Measurements from ENCODE around the gene ARRB1. TPM values are rescaled to one million over a fixed set of nuclear protein-coding genes. Genes with fewer than 3 reads are reported as not detected.

Gene ARRB1
- 100 to 1,000 TPM in 1 of 4 donors, 10 to 100 TPM in 3; 26.3 to 104 (median 29.3) TPM for total RNA-seq

- intact Hi-C loops (cut with DNase I; ENCODE audit: low total_unique reads), result no loop called here
- H3K4me3 ChIP-seq (ENCODE audit: low read depth, poor library complexity, severe bottlenecking), result peak within 1 kb of the TSS; percentile 62
- TF ChIP-seq CTCF (IDR thresholded peaks at IDR 0.05) (no peak), POLR2A (IDR thresholded peaks at IDR 0.05) (no peak)
- WGBS, 2 donors, result 0% methylated on average over 6 of the region's 38 CpGs; no CpG with 5 or more reads in 1 of the 2 donors
- peak in 1 of 2 donors; percentile 92 for DNase-seq (ENCODE audit: low spot score in 2 of 2)
Observed at GRCh38 chr11:75351541-75351790, at the start of gene ARRB1. Gene ARRB1, minus strand, starts transcription at chr11:75351661. Its CDS starts 54 bp downstream, at chr11:75351607.

- intact Hi-C loops (cut with DNase I; ENCODE audit: low total_unique reads), result no loop called here
- H3K4me3 ChIP-seq (ENCODE audit: low read depth, poor library complexity, severe bottlenecking), result peak overlapping the region; percentile 94
- WGBS, 2 donors, result 7 to 11% methylated on average over 11 of the region's 11 CpGs
- TF ChIP-seq CTCF (IDR thresholded peaks at IDR 0.05), result no peak
- no peak for TF ChIP-seq POLR2A (IDR thresholded peaks at IDR 0.05)
- no peak for DNase-seq (ENCODE audit: low spot score in 2 of 2)
Observed at GRCh38 chr11:75400146-75400865, 48.8 kb upstream of the ARRB1 start.

GRCh38 chr11:75399344-75400145 lies 48.1 kb upstream of the ARRB1 start, which contains the start of gene RPS3:
Gene RPS3, plus strand, starts transcription at chr11:75399518. Its CDS starts 30 bp downstream, at chr11:75399548.
- DNase-seq (ENCODE audit: low spot score in 2 of 2), result peak; percentile 92 to 99
- H3K4me3 ChIP-seq (ENCODE audit: low read depth, poor library complexity, severe bottlenecking), result peak within 1 kb of the TSS; percentile 94
- intact Hi-C loops (cut with DNase I; ENCODE audit: low total_unique reads), result no loop called here
- WGBS, 2 donors, result 0% methylated on average over 44 to 55 of the region's 55 CpGs
- TF ChIP-seq CTCF (IDR thresholded peaks at IDR 0.05) (no peak), POLR2A (IDR thresholded peaks at IDR 0.05) (peak in 1 of 2 donors; percentile 41)

- H3K4me3 ChIP-seq (ENCODE audit: low read depth, poor library complexity, severe bottlenecking), result no peak overlapping the region
- intact Hi-C loops (cut with DNase I; ENCODE audit: low total_unique reads), result no loop called here
- no peak for DNase-seq (ENCODE audit: low spot score in 2 of 2)
- TF ChIP-seq POLR2A (IDR thresholded peaks at IDR 0.05) (no peak), CTCF (IDR thresholded peaks at IDR 0.05) (no peak)
- WGBS, 2 donors, result 75% methylated on average over 8 of the region's 8 CpGs
Observed at GRCh38 chr11:75398906-75399305, 47.4 kb upstream of the ARRB1 start.

DNA sequence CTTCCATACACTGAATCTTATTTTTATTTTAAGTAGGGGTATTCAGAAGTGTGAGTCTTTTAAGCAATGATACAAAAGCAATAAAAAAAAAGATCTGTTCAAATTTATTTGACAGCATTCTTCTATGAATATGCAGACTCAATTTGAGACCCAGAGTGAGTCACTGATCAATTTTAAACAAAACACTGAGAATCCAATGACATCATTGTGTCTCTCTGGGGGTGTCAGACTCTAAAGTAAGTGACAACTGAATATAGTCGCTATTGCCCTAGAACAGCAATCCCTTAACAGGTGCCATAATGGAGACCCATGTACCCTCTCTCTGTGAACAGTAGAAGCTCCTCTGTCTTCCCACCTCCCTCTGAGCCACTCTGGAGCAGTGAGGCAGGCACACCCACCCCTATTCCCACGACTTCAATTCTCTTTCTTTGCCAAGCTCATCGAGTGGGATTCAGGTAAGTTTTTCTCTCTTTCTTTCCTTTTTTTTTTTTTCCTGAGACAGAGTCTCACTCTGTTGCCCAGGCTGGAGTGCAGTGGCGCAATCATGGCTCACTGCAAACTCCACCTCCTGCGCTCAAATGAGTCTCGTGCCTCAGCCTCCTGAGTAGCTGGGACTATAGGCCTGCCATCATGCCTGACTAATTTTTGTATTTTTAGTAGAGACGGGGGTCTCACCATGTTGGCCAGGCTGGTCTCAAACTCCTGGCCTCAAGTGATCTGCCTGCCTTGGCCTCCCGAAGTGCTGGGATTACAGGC lies 42.8 kb upstream of the ARRB1 start:
- no peak for DNase-seq (ENCODE audit: low spot score in 2 of 2)
- TF ChIP-seq POLR2A (IDR thresholded peaks at IDR 0.05), result no peak
- TF ChIP-seq CTCF (IDR thresholded peaks at IDR 0.05), result no peak
- intact Hi-C loops (cut with DNase I; ENCODE audit: low total_unique reads), result no loop called here
- WGBS, 2 donors, result 84 to 86% methylated on average over 8 of the region's 8 CpGs
- no peak overlapping the region for H3K4me3 ChIP-seq (ENCODE audit: low read depth, poor library complexity, severe bottlenecking)
